ENCODE results near the gene AKT3.
"Not testable (repeated sequence)": the region's sequence is repeated elsewhere in the genome, so short reads cannot be mapped to it uniquely, and the experiment has no call there.

AKT3 gene

GRCh38 chr1:243821177-243821680 lies 28.8 kb downstream of the AKT3 start:
- TF ChIP-seq CTCF (IDR thresholded peaks at IDR 0.05; ENCODE audit: insufficient read depth, low read depth, low read length, missing control alignments), result no peak

GRCh38 chr1:243819438-243819839 lies 30.6 kb downstream of the AKT3 start:
- DNase-seq (ENCODE audit: low read depth), result no peak
- no peak overlapping the region for H3K4me3 ChIP-seq (ENCODE audit: low read depth, low read length)
- TF ChIP-seq CTCF (IDR thresholded peaks at IDR 0.05; ENCODE audit: insufficient read depth, low read depth, low read length, missing control alignments), result no peak

More at GRCh38 chr1:243821177-243821680, 28.8 kb downstream of the AKT3 start:
- no peak for DNase-seq (ENCODE audit: low read depth)
- no peak overlapping the region for H3K4me3 ChIP-seq (ENCODE audit: low read depth, low read length)

GRCh38 chr1:243818978-243819377 lies 31.1 kb downstream of the AKT3 start:
- H3K4me3 ChIP-seq (ENCODE audit: low read depth, low read length), result no peak overlapping the region
- DNase-seq (ENCODE audit: low read depth), result no peak
- TF ChIP-seq CTCF (IDR thresholded peaks at IDR 0.05; ENCODE audit: insufficient read depth, low read depth, low read length, missing control alignments), result no peak

- DNase-seq (ENCODE audit: low read depth), result no peak
- H3K4me3 ChIP-seq (ENCODE audit: low read depth, low read length), result no peak overlapping the region
- no peak for TF ChIP-seq CTCF (IDR thresholded peaks at IDR 0.05; ENCODE audit: insufficient read depth, low read depth, low read length, missing control alignments)
Observed at GRCh38 chr1:243814718-243815117, 35.3 kb downstream of the AKT3 start.

- DNase-seq (ENCODE audit: low read depth); H3K4me3 ChIP-seq (ENCODE audit: low read depth, low read length): not testable (repeated sequence)
Observed at GRCh38 chr1:243807346-243807745, 42.7 kb downstream of the AKT3 start.

GRCh38 chr1:243806310-243806709 lies 43.7 kb downstream of the AKT3 start:
- H3K4me3 ChIP-seq (ENCODE audit: low read depth, low read length), result no peak overlapping the region
- no peak for TF ChIP-seq CTCF (IDR thresholded peaks at IDR 0.05; ENCODE audit: insufficient read depth, low read depth, low read length, missing control alignments)
- DNase-seq (ENCODE audit: low read depth), result no peak

- no peak for DNase-seq (ENCODE audit: low read depth)
- H3K4me3 ChIP-seq (ENCODE audit: low read depth, low read length), result no peak overlapping the region
- TF ChIP-seq CTCF (IDR thresholded peaks at IDR 0.05; ENCODE audit: insufficient read depth, low read depth, low read length, missing control alignments), result no peak
Observed at GRCh38 chr1:243802736-243803135, 47.3 kb downstream of the AKT3 start.
